GM03348 (cell line): ENCODE data around the gene RALGPS1.

Source experiments
- DNase-seq: peaks from one replicate; pipeline ENCODE4 v3.0.0; 2012; ENCODE audit warnings: low spot score

The RALGPS1 gene

GRCh38 chr9:126906091-126906490 lies 8.5 kb upstream of the RALGPS1 start:
- DNase-seq, result no peak

GRCh38 chr9:126907058-126907457 lies 7.5 kb upstream of the RALGPS1 start:
- DNase-seq, result no peak

- no peak for DNase-seq
These were observed 767 bp downstream of the RALGPS1 start for GRCh38 chr9:126915281-126915816.

GRCh38 chr9:126915846-126916543 lies 1.4 kb downstream of the RALGPS1 start:
- no peak for DNase-seq

- no peak for DNase-seq
These were observed 2.3 kb downstream of the RALGPS1 start for GRCh38 chr9:126916909-126917308.

GRCh38 chr9:126919193-126919592 lies 4.6 kb downstream of the RALGPS1 start:
- DNase-seq, result no peak

GRCh38 chr9:126925876-126926275 lies 11.3 kb downstream of the RALGPS1 start:
- no peak for DNase-seq

- no peak for DNase-seq
These were observed 11.8 kb downstream of the RALGPS1 start for GRCh38 chr9:126926364-126926763.

GRCh38 chr9:126927419-126927818 lies 12.8 kb downstream of the RALGPS1 start:
- DNase-seq, result no peak

- no peak for DNase-seq
These were observed 18.3 kb downstream of the RALGPS1 start for GRCh38 chr9:126932871-126933321.

GRCh38 chr9:126933334-126933980 lies 18.9 kb downstream of the RALGPS1 start:
- no peak for DNase-seq

GRCh38 chr9:126934441-126934840 lies 19.9 kb downstream of the RALGPS1 start:
- DNase-seq, result no peak

GRCh38 chr9:126935630-126936029 lies 21.0 kb downstream of the RALGPS1 start:
- peak; percentile 24 for DNase-seq

GRCh38 chr9:126937444-126937843 lies 22.9 kb downstream of the RALGPS1 start:
- DNase-seq, result no peak

- DNase-seq, result no peak
These were observed 23.7 kb downstream of the RALGPS1 start for GRCh38 chr9:126938327-126938726.

- no peak for DNase-seq
These were observed 25.2 kb downstream of the RALGPS1 start for GRCh38 chr9:126939821-126940221.

- DNase-seq, result no peak
These were observed 27.8 kb downstream of the RALGPS1 start for GRCh38 chr9:126942399-126942798.

- no peak for DNase-seq
These were observed 31.1 kb downstream of the RALGPS1 start for GRCh38 chr9:126945682-126946081.

- no peak for DNase-seq
These were observed 32.9 kb downstream of the RALGPS1 start for GRCh38 chr9:126947529-126947928.

- DNase-seq, result no peak
These were observed 37.8 kb downstream of the RALGPS1 start for GRCh38 chr9:126952205-126952977.

- peak; percentile 41 for DNase-seq
These were observed 38.6 kb downstream of the RALGPS1 start for GRCh38 chr9:126953041-126953809.

GRCh38 chr9:126955811-126956210 lies 41.2 kb downstream of the RALGPS1 start:
- no peak for DNase-seq
